ENCODE measurements around the gene SLC7A4.

The SLC7A4 gene

GRCh38 chr22:21022955-21023614 is 9.3 kb downstream of the SLC7A4 start:
- no peak overlapping the region for H3K27ac ChIP-seq
- H3K4me1 ChIP-seq (ENCODE audit: control insufficient read depth in 1 of 2, insufficient read depth in 1 of 2, low read depth in 1 of 2, low read length in 1 of 2), result no peaks in the 10 kb centered on the region
- no peak for TF ChIP-seq CTCF (IDR thresholded peaks at IDR 0.05)
- H3K9me3 ChIP-seq, result no peaks in the 10 kb centered on the region
- H3K36me3 ChIP-seq, result no peaks in the 10 kb centered on the region
- H3K27me3 ChIP-seq, result peaks cover 7% of the 10 kb centered on the region
- no peak overlapping the region for H3K4me3 ChIP-seq (ENCODE audit: low read depth in 1 of 2, low read length in 1 of 2)

- Histone ChIP-seq H3K4me3 (ENCODE audit: low read depth in 1 of 2, low read length in 1 of 2) (no peak overlapping the region), H3K27me3 (peaks cover 7% of the 10 kb centered on the region), H3K9me3 (no peaks in the 10 kb centered on the region), H3K4me1 (ENCODE audit: control insufficient read depth in 1 of 2, insufficient read depth in 1 of 2, low read depth in 1 of 2, low read length in 1 of 2) (no peaks in the 10 kb centered on the region), H3K36me3 (no peaks in the 10 kb centered on the region), H3K27ac (no peak overlapping the region)
- no peak for TF ChIP-seq CTCF (IDR thresholded peaks at IDR 0.05)
These were observed 9.9 kb downstream of the SLC7A4 start for GRCh38 chr22:21022507-21022906.

- TF ChIP-seq CTCF (IDR thresholded peaks at IDR 0.05), result no peak
- H3K4me1 ChIP-seq (ENCODE audit: control insufficient read depth in 1 of 2, insufficient read depth in 1 of 2, low read depth in 1 of 2, low read length in 1 of 2), result no peaks in the 10 kb centered on the region
- no peak overlapping the region for H3K27ac ChIP-seq
- H3K27me3 ChIP-seq, result peaks cover 21% of the 10 kb centered on the region
- no peak overlapping the region for H3K4me3 ChIP-seq (ENCODE audit: low read depth in 1 of 2, low read length in 1 of 2)
- H3K9me3 ChIP-seq, result no peaks in the 10 kb centered on the region
- H3K36me3 ChIP-seq, result no peaks in the 10 kb centered on the region
These were observed 11.4 kb downstream of the SLC7A4 start for GRCh38 chr22:21020802-21021429.

GRCh38 chr22:21018314-21018713 is 14.0 kb downstream of the SLC7A4 start:
- no peak overlapping the region for H3K27ac ChIP-seq
- H3K36me3 ChIP-seq, result no peaks in the 10 kb centered on the region
- no peaks in the 10 kb centered on the region for H3K9me3 ChIP-seq
- H3K27me3 ChIP-seq, result peaks cover 47% of the 10 kb centered on the region
- H3K4me3 ChIP-seq (ENCODE audit: low read depth in 1 of 2, low read length in 1 of 2), result no peak overlapping the region
- H3K4me1 ChIP-seq (ENCODE audit: control insufficient read depth in 1 of 2, insufficient read depth in 1 of 2, low read depth in 1 of 2, low read length in 1 of 2), result peaks cover 11 to 13% of the 10 kb centered on the region in 2 experiments
- TF ChIP-seq CTCF (IDR thresholded peaks at IDR 0.05), result no peak

- H3K4me3 ChIP-seq (ENCODE audit: low read depth in 1 of 2, low read length in 1 of 2), result no peak overlapping the region
- peaks cover 61% of the 10 kb centered on the region for H3K27me3 ChIP-seq
- no peaks in the 10 kb centered on the region for H3K36me3 ChIP-seq
- peaks cover 11 to 13% of the 10 kb centered on the region in 2 experiments for H3K4me1 ChIP-seq (ENCODE audit: control insufficient read depth in 1 of 2, insufficient read depth in 1 of 2, low read depth in 1 of 2, low read length in 1 of 2)
- no peaks in the 10 kb centered on the region for H3K9me3 ChIP-seq
- no peak overlapping the region for H3K27ac ChIP-seq
- no peak for TF ChIP-seq CTCF (IDR thresholded peaks at IDR 0.05)
These were observed 15.5 kb downstream of the SLC7A4 start for GRCh38 chr22:21016644-21017420.
